HL-60 (cell line): ENCODE results near the gene NEDD8.
A peak's percentile ranks its signal among the peaks of the same experiment; 100 is the strongest.

Experiments used
- DNase-seq, 2 experiments: peaks; one replicate each; pipeline ENCODE4 v3.0.0-alpha.2; 2010 to 2020; ENCODE audit warnings: low read depth in 1 of 2, low spot score in 1 of 2
- H3K27ac ChIP-seq: fragments of 250-450 bp; sonication (Bioruptor Pico); replicated peaks from 2 replicates; pipeline ENCODE4 v1.5.1; 2020; ENCODE audit warnings: mild to moderate bottlenecking, moderate library complexity
- H3K27me3 ChIP-seq: fragments of 250-450 bp; sonication (Bioruptor Pico); 2 replicates; pipeline ENCODE4 v1.5.1; 2021; ENCODE audit warnings: mild to moderate bottlenecking, moderate library complexity; ENCODE audit not compliant: insufficient read depth, poor library complexity, severe bottlenecking
- H3K4me3 ChIP-seq: replicated peaks from 2 replicates; pipeline ENCODE4 v1.5.1; 2011; ENCODE audit warnings: mild to moderate bottlenecking, control low read depth, low read length; ENCODE audit not compliant: insufficient read depth
- GABPA ChIP-seq: IDR thresholded peaks from 2 replicates; pipeline ENCODE4 v1.6.1; 2012; ENCODE audit warnings: low read depth
- POLR2AphosphoS5 ChIP-seq: IDR thresholded peaks from 2 replicates; pipeline ENCODE4 v1.6.1; 2012; ENCODE audit warnings: low read depth
- REST ChIP-seq: IDR thresholded peaks from 2 replicates; pipeline ENCODE4 v1.6.1; 2012; ENCODE audit warnings: low read depth; ENCODE audit not compliant: insufficient replicate concordance
- SPI1 ChIP-seq: IDR thresholded peaks from 2 replicates; pipeline ENCODE4 v1.6.1; 2012; ENCODE audit warnings: low read depth, mild to moderate bottlenecking, borderline replicate concordance
- TF ChIP-seq, protein P1 (sequence below): IDR thresholded peaks from one replicate; pipeline ENCODE4 v1.5.1; 2011; ENCODE audit warnings: low read length, control low read depth, inconsistent platforms; ENCODE audit not compliant: insufficient read depth

NEDD8 gene

DNA sequence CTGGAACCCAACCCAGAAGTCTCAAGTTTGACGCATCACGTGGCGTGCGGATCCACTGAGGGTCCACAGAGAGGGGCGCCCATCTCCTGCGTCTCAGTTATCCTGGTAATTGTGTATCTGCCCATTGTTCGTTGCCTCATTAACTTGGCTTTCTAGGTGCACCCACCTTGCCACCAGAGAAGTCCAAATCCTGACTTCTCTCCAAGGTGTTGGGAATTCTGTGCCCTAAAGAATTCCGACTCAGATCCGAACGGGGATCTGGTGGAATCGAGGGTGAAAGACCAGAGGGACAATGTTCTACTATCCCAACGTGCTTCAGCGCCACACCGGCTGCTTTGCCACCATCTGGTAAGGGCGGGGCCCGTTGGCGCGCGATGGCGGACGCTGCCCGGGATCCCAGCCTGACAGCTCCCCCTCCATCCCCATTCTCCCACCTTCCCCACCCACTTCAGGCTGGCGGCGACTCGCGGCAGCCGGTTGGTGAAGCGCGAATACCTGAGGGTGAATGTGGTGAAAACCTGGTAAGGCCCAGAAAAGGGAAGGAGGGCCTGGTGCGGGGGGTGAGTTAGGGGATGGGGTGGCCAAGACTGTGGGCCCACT is 59.8 kb downstream of the NEDD8 start:
- Histone ChIP-seq H3K4me3 (no peak overlapping the region), H3K27me3 (no peaks in the 10 kb centered on the region), H3K27ac (no peak overlapping the region)
- no peak for TF ChIP-seq SPI1
- TF ChIP-seq GABPA: no peak
- no peak for TF ChIP-seq POLR2AphosphoS5
- no peak for TF ChIP-seq REST
- TF ChIP-seq, protein P1, sequence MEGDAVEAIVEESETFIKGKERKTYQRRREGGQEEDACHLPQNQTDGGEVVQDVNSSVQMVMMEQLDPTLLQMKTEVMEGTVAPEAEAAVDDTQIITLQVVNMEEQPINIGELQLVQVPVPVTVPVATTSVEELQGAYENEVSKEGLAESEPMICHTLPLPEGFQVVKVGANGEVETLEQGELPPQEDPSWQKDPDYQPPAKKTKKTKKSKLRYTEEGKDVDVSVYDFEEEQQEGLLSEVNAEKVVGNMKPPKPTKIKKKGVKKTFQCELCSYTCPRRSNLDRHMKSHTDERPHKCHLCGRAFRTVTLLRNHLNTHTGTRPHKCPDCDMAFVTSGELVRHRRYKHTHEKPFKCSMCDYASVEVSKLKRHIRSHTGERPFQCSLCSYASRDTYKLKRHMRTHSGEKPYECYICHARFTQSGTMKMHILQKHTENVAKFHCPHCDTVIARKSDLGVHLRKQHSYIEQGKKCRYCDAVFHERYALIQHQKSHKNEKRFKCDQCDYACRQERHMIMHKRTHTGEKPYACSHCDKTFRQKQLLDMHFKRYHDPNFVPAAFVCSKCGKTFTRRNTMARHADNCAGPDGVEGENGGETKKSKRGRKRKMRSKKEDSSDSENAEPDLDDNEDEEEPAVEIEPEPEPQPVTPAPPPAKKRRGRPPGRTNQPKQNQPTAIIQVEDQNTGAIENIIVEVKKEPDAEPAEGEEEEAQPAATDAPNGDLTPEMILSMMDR: no peak
- DNase-seq: no peak

DNA sequence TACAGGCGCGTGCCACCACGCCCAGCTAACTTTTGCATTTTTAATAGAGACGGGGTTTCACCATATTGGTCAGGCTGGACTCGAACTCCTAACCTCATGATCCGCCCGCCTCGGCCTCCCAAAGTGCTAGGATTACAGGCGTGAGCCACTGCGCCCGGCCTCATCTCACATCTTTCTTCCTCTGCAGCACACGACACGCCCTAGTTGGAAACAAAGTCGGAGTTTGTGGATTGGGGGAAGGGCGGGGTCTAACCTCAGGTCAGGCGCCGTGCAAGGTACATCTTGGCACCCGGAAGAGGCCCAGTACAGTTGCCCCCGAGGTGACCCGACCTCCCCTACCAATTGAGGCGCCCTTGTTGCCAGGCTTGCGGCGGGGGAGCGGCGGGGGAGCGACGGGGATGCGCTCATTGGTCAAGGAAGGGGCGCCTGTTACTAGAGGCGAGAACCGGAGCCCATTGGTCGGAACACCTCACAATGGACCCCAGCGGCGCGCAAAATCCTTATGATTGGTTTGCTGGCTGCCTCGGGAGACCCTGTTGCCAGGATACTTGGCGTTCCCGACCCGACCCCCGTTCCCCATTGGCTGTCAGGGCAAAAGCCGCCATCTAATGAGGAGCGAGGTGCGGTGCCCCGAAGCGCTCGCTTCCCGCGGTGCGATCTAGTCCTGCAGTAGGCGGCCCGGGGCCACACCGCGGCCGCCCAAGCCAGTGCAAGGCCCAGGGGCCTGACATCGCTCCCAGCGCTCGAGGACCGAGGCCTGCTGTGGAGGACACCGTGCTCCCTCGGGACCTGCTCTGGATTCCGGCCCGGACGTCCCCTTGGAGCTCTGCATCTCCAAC is 60.5 kb downstream of the NEDD8 start, which contains the start of gene REC8:
Gene REC8, plus strand, starts transcription at position 659 of the 839 bp plus-strand sequence. CDS start 473 bp downstream, outside the sequence.
- DNase-seq: no peak
- TF ChIP-seq, protein P1: no peak
- TF ChIP-seq SPI1 (no peak), POLR2AphosphoS5 (no peak), REST (no peak), GABPA (no peak)
- H3K4me3 ChIP-seq: no peak within 1 kb of the TSS
- no peaks in the 10 kb centered on the region for H3K27me3 ChIP-seq
- H3K27ac ChIP-seq: no peak within 1 kb of the TSS

GRCh38 chr14:24167469-24168114 is 64.6 kb downstream of the NEDD8 start:
- Histone ChIP-seq H3K27ac (peak overlapping the region; percentile 34), H3K4me3 (no peak overlapping the region), H3K27me3 (no peaks in the 10 kb centered on the region)
- peak in 1 of 2 experiments; percentile 56 for DNase-seq
- no peak for TF ChIP-seq REST
